Measurements from ENCODE around the gene DIAPH2.

DIAPH2 gene

DNA sequence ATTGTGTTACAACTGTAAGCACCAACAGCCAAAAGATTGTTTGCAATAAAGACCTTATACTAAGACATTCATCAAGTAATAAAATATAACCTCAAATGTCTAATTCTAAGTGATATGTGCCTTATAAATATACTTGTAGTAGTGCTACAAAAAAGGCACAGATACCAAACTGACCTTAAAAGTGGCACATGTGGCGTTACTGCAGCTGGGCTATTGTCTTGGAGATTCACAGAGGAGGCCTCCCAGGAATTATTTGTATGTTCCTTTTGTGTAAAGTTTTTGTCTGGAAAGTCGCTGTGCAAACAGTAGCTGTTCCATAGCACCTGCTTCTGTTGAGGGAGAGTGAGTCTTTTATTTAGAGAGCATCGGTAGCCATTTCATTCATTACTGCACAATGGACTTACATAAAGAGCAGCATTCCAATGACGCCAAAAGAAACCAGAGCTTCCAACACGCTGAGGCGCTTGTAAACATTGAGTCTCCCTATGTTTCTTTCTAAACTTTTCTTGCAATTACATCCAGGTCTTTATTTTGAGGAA lies 342.8 kb downstream of the DIAPH2 start:
- no peak for DNase-seq (ENCODE audit: low read depth)
- no peak overlapping the region for H3K4me3 ChIP-seq (ENCODE audit: low read depth, low read length)
- TF ChIP-seq POLR2A (IDR thresholded peaks at IDR 0.05; ENCODE audit: extremely low read depth, insufficient read length) = no peak
- TF ChIP-seq MYC (IDR thresholded peaks at IDR 0.05; ENCODE audit: low read depth, low read length) = no peak
- TF ChIP-seq, protein P1, sequence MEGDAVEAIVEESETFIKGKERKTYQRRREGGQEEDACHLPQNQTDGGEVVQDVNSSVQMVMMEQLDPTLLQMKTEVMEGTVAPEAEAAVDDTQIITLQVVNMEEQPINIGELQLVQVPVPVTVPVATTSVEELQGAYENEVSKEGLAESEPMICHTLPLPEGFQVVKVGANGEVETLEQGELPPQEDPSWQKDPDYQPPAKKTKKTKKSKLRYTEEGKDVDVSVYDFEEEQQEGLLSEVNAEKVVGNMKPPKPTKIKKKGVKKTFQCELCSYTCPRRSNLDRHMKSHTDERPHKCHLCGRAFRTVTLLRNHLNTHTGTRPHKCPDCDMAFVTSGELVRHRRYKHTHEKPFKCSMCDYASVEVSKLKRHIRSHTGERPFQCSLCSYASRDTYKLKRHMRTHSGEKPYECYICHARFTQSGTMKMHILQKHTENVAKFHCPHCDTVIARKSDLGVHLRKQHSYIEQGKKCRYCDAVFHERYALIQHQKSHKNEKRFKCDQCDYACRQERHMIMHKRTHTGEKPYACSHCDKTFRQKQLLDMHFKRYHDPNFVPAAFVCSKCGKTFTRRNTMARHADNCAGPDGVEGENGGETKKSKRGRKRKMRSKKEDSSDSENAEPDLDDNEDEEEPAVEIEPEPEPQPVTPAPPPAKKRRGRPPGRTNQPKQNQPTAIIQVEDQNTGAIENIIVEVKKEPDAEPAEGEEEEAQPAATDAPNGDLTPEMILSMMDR (IDR thresholded peaks at IDR 0.05; ENCODE audit: low read depth, low read length) = no peak
- TF ChIP-seq, protein P2, sequence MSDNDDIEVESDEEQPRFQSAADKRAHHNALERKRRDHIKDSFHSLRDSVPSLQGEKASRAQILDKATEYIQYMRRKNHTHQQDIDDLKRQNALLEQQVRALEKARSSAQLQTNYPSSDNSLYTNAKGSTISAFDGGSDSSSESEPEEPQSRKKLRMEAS (IDR thresholded peaks at IDR 0.05; ENCODE audit: low read depth, low read length) = no peak

DNA sequence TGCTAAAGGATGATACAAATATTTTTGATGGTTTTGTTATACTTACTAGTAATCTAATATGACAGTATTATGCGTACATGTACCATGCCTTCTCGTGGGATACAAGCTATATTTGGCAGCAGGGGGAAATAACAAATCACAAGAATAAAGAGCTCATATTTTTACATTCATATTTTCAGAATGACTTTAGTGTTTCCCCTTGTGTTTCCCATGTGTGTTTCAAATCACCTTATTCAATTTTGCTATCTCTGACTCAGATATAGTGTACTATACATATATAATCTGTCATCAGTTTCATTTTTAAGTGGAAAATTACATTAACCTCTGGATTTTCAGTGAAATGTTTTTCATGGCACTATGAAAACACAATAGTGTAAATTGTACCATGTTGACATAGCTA lies 345.8 kb downstream of the DIAPH2 start:
- TF ChIP-seq, protein P2 (IDR thresholded peaks at IDR 0.05; ENCODE audit: low read depth, low read length) = no peak
- no peak for TF ChIP-seq MYC (IDR thresholded peaks at IDR 0.05; ENCODE audit: low read depth, low read length)
- TF ChIP-seq POLR2A (IDR thresholded peaks at IDR 0.05; ENCODE audit: extremely low read depth, insufficient read length) = no peak
- TF ChIP-seq, protein P1 (IDR thresholded peaks at IDR 0.05; ENCODE audit: low read depth, low read length) = no peak
- DNase-seq (ENCODE audit: low read depth) = no peak
- no peak overlapping the region for H3K4me3 ChIP-seq (ENCODE audit: low read depth, low read length)

DNA sequence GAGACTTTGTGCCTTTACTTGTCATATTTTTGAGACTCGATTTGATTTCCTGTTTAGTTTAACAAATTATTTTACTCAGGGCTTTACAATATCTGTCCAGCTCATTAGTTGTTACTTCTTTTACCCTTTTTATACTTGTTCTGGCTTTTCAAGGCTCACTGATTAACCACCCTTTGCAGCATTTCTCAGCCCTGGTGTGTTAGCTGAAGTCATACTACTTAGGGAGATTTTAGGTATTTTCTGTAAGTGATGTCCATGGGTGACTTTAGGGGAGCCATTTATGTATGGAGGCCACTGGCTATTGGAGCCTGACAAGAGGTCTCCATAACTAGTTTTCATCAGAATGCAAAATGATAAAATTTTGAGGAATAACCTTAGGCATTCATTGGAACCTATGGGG lies 346.3 kb downstream of the DIAPH2 start:
- no peak overlapping the region for H3K4me3 ChIP-seq (ENCODE audit: low read depth, low read length)
- no peak for DNase-seq (ENCODE audit: low read depth)
- no peak for TF ChIP-seq MYC (IDR thresholded peaks at IDR 0.05; ENCODE audit: low read depth, low read length)
- no peak for TF ChIP-seq POLR2A (IDR thresholded peaks at IDR 0.05; ENCODE audit: extremely low read depth, insufficient read length)
- TF ChIP-seq, protein P1 (IDR thresholded peaks at IDR 0.05; ENCODE audit: low read depth, low read length) = no peak
- TF ChIP-seq, protein P2 (IDR thresholded peaks at IDR 0.05; ENCODE audit: low read depth, low read length) = no peak

DNA sequence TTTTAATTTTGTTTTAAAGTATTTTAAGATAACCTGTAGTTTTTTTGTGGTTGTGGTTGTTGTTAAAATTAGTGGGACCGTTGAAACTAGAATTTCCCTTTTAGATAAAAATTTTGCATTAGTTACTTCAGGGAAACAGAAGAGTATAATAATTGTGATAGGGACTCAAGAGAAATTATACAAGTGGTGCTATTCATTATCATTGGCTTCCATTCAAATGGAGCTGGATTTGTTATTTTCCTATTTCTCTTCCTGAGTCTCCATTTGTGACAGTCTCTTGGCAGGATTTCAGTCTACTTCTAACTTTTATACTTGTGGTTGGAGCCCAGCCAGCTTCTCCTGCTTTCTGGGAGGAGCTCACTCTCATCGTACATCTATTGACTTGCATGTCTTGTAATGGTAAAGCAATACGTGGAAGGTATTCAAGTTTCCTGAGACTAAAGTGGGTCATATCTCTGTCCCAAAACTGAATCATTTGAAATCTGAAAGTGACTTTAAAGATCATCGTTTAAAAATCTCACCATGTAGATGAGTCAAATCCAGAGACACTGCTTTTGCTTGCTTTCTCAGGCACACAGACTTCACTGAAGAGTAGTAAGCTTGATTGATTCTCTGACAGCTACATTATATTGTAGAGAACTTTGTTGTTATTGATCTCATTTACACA lies 354.9 kb downstream of the DIAPH2 start:
- no peak overlapping the region for H3K4me3 ChIP-seq (ENCODE audit: low read depth, low read length)
- TF ChIP-seq, protein P1 (IDR thresholded peaks at IDR 0.05; ENCODE audit: low read depth, low read length) = no peak
- TF ChIP-seq, protein P2 (IDR thresholded peaks at IDR 0.05; ENCODE audit: low read depth, low read length) = no peak
- TF ChIP-seq POLR2A (IDR thresholded peaks at IDR 0.05; ENCODE audit: extremely low read depth, insufficient read length) = no peak
- no peak for TF ChIP-seq MYC (IDR thresholded peaks at IDR 0.05; ENCODE audit: low read depth, low read length)
- DNase-seq (ENCODE audit: low read depth) = no peak

DNA sequence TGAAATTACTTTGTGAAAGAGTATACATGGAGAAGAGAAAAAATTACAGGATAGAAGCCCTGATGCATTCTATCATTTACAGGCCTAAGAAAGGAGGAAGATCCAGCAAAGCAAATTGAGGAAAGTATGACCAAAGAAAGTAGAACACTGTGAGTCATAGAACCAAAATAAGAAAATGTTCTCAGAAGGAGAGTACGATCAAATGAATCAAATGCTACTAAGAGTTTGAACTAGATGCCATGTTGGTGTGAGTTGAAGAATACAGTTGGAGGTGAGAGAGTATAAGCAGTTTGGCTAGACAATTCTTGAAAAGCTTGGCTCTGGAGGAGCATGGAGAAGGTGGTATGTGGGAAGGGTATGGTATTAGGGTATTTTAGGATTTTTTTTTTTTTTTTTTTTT lies 360.8 kb downstream of the DIAPH2 start:
- H3K4me3 ChIP-seq (ENCODE audit: low read depth, low read length) = no peak overlapping the region
- TF ChIP-seq, protein P2 (IDR thresholded peaks at IDR 0.05; ENCODE audit: low read depth, low read length) = no peak
- DNase-seq (ENCODE audit: low read depth) = no peak

DNA sequence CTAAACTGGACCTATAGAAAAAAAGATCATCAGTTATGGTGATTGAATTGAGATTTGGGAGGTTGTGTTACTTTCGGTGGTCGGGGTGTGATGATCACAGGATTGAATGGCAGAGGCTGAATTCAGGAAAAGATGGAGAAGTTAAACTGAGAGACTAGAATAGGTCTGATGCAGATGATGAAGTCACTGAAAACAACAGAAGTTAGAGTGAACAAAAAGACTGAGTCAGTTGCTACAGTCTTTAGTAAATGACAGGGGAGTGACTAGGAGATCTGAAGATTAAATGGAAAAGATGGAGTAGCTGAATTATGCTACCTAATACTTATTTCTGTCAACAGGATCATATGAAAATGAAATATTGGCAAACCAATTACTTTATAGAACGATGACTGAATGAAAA lies 362.2 kb downstream of the DIAPH2 start:
- H3K4me3 ChIP-seq (ENCODE audit: low read depth, low read length) = no peak overlapping the region
- DNase-seq (ENCODE audit: low read depth) = no peak
- no peak for TF ChIP-seq POLR2A (IDR thresholded peaks at IDR 0.05; ENCODE audit: extremely low read depth, insufficient read length)
- no peak for TF ChIP-seq MYC (IDR thresholded peaks at IDR 0.05; ENCODE audit: low read depth, low read length)
- TF ChIP-seq, protein P2 (IDR thresholded peaks at IDR 0.05; ENCODE audit: low read depth, low read length) = no peak
- TF ChIP-seq, protein P1 (IDR thresholded peaks at IDR 0.05; ENCODE audit: low read depth, low read length) = no peak

All from NB4 (cell line).